Aorta (tissue), 5 donors: ENCODE measurements around the gene IMPDH1. TPM values are rescaled to one million over a fixed set of nuclear protein-coding genes. Genes with fewer than 3 reads are reported as not detected.

ENCODE experiments used
- ATAC-seq: fragments of 200-7000 bp; cut with Tn5 transposase; one replicate; pipeline ENCODE4 v1.9.1; 2022; ENCODE audit warnings: moderate library complexity; ENCODE audit not compliant: low FRiP score
- DNase-seq, 2 donors: peaks; one replicate each; pipeline ENCODE4 v3.0.0-alpha.2; 2020
- H3K27ac ChIP-seq, 2 donors: one replicate each; pipeline ENCODE4 v1.5.1; 2013; ENCODE audit warnings: low read length in 2 of 2, mild to moderate bottlenecking in 2 of 2, moderate library complexity in 2 of 2, control low read depth in 1 of 2, inconsistent platforms in 1 of 2, low read depth in 1 of 2
- H3K27me3 ChIP-seq, 2 donors: one replicate each; pipeline ENCODE4 v1.6.1; 2013; ENCODE audit warnings: control low read depth in 1 of 2, low read length in 1 of 2, mild to moderate bottlenecking in 1 of 2, moderate library complexity in 1 of 2; ENCODE audit not compliant: insufficient read depth in 2 of 2, control insufficient read depth in 1 of 2
- H3K36me3 ChIP-seq, 2 donors: one replicate each; pipeline ENCODE4 v1.6.1; 2013; ENCODE audit warnings: control low read depth in 1 of 2, low read length in 1 of 2, mild to moderate bottlenecking in 1 of 2; ENCODE audit not compliant: insufficient read depth in 2 of 2, control insufficient read depth in 1 of 2
- H3K4me1 ChIP-seq, 2 donors: one replicate each; pipeline ENCODE4 v1.6.1; 2013; ENCODE audit warnings: low read length in 2 of 2, control low read depth in 1 of 2, mild to moderate bottlenecking in 1 of 2, moderate library complexity in 1 of 2; ENCODE audit not compliant: insufficient read depth in 2 of 2, control insufficient read depth in 1 of 2
- H3K4me3 ChIP-seq, 2 donors: one replicate each; pipeline ENCODE4 v1.5.1; 2013; ENCODE audit warnings: low read length in 2 of 2, control low read depth in 1 of 2, mild to moderate bottlenecking in 1 of 2
- H3K9me3 ChIP-seq: one replicate; pipeline ENCODE4 v1.6.1; 2013; ENCODE audit warnings: mild to moderate bottlenecking, low read length; ENCODE audit not compliant: control insufficient read depth
- WGBS, 2 donors: extraction: QIAGEN DNeasy Blood & Tissue Kit; methylation state at CpG; one replicate each; pipeline ENCODE4 v1.1.7; 2013; 5-methylcytosine and 5-hydroxymethylcytosine counted together
- intact Hi-C, 2 donors: fragments of 100-400 bp; cut with DNase I; formaldehyde crosslinking; loops; one replicate each; pipeline versions ENCODE4 v1.14.2 to v1.15.0; 2022
- polyA plus RNA-seq, 2 donors: library from polyadenylated mRNA; stranded (reverse); fragments of 200-250 nt; gene quantifications; one replicate each; pipeline ENCODE4 v1.2.3, GENCODE V29; 2013
- total RNA-seq, 2 donors: library from RNA; stranded (reverse); fragmentation: NEBNext Ultra II Directional; extraction: Animal tissue kit (Norgen Biotek cat#: 25700); gene quantifications; one replicate each; pipeline ENCODE4 v1.2.1, GENCODE V29; 2021
- donor health status: healthy with polysubstance abuse.
- donor health status: Bipolar disorder and iron deficiency.
- donor health status: DM: no; HTN: no; CAD: no.
- donor health status: DM: no; HTN: no; CAD: no.
- donor health status: DM: yes; HTN: yes; CAD: no.

The IMPDH1 gene
- total and polyA plus RNA-seq, 4 donors, result 21.0 to 60.1 (median 40.8) TPM

DNA sequence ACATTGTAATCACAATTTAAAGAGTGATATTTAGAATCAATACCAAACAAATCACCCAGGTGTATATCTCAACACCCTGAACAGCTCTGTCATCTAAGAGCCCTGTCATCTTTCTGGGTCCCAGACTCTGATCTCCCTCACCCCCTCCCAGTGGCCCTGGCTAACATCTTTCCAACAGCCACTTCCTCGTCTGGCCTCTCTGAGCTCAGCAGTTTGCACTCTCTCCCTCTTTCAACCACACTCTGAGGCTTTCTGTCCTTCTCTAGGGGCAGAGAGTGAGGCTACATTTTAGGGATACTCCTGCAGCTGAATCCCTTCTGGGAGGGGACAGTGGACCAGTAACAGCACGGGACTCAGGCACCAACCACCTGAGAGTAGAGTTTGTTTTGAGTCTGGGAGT is 31.1 kb downstream of the IMPDH1 start:
- intact Hi-C loops, result no loop called here
- no peaks in the 10 kb centered on the region for H3K27me3 ChIP-seq
- ATAC-seq (no peak), DNase-seq (no peak)
- no peak overlapping the region for H3K27ac ChIP-seq
- WGBS, 2 donors, result 33 to 45% methylated on average over 2 of the region's 2 CpGs
- no peaks in the 10 kb centered on the region for H3K4me1 ChIP-seq
- no peak overlapping the region for H3K4me3 ChIP-seq
- no peaks in the 10 kb centered on the region for H3K36me3 ChIP-seq
- H3K9me3 ChIP-seq, result no peaks in the 10 kb centered on the region

DNA sequence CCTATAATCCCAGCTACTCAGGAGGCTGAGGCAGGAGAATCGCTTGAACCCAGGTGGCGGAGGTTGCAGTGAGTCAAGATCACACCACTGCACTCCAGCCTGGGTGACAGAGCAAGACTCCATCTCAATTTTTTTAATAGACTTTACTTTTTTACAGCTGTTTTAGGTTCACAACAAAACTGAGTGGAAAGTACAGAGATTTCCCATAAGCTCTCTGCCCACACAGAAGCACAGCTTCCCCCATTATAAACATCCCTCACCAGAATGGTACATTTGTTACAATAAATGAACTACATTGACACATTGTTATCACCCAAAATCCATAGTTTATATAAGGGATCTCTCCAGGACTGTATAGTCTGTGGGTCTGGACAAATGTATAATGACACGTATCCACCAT is 33.7 kb downstream of the IMPDH1 start:
- no peaks in the 10 kb centered on the region for H3K9me3 ChIP-seq
- intact Hi-C loops, result no loop called here
- ATAC-seq (no peak), DNase-seq (no peak)
- 95 to 96% methylated on average over 3 of the region's 3 CpGs for WGBS, 2 donors
- H3K4me3 ChIP-seq, result no peak overlapping the region
- no peaks in the 10 kb centered on the region for H3K36me3 ChIP-seq
- no peak overlapping the region for H3K27ac ChIP-seq
- no peaks in the 10 kb centered on the region for H3K27me3 ChIP-seq
- H3K4me1 ChIP-seq, result no peaks in the 10 kb centered on the region

DNA sequence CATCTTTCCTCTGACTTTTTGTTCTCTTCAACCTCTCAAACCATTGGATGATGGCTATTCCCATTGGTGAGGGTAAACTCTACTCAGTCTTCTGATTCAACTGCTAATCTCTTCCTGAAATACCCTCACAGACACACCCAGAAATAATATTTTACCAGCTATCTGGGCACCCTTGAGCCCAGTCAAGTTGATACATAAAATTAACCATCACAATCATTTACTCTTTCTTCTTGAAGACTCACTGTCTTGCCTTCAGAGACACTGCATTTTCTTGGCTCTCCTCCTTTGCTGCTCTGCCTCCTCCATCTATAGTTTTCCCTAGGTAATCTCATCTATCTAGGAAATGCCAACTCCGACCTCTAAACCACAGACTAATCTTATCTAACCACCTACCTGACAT is 35.7 kb downstream of the IMPDH1 start:
- Histone ChIP-seq H3K9me3 (no peaks in the 10 kb centered on the region), H3K4me3 (no peak overlapping the region), H3K36me3 (no peaks in the 10 kb centered on the region), H3K27me3 (no peaks in the 10 kb centered on the region), H3K27ac (no peak overlapping the region), H3K4me1 (no peaks in the 10 kb centered on the region)
- DNase-seq (no peak), ATAC-seq (no peak)
- 59 to 63% methylated on average over 1 of the region's 1 CpG for WGBS, 2 donors
- intact Hi-C loops, result no loop called here

DNA sequence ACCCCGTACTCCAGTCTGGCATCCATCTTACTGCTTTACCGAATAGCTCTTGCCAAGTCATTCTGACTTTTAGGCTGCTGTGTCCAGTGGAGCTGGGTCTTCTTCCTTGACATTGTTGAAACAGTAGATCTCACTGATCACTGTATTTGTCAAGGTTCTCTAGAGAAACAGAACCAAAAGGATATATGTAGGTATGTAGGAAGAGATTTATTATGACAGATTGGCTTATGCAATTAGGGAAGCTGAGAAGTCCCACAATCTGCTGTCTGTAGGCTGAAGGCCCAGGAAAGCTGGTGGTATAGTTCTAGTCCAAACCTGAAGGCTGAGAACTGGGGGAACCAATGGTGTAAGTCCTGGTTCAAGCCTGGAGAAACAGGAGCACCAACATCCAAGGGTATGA is 36.2 kb downstream of the IMPDH1 start:
- H3K27ac ChIP-seq, result no peak overlapping the region
- no peak overlapping the region for H3K4me3 ChIP-seq
- no peaks in the 10 kb centered on the region for H3K36me3 ChIP-seq
- 76 to 79% methylated on average over 2 of the region's 2 CpGs for WGBS, 2 donors
- H3K4me1 ChIP-seq, result no peaks in the 10 kb centered on the region
- H3K27me3 ChIP-seq, result no peaks in the 10 kb centered on the region
- intact Hi-C loops, result no loop called here
- no peaks in the 10 kb centered on the region for H3K9me3 ChIP-seq
- no peak for DNase-seq
- ATAC-seq, result no peak

DNA sequence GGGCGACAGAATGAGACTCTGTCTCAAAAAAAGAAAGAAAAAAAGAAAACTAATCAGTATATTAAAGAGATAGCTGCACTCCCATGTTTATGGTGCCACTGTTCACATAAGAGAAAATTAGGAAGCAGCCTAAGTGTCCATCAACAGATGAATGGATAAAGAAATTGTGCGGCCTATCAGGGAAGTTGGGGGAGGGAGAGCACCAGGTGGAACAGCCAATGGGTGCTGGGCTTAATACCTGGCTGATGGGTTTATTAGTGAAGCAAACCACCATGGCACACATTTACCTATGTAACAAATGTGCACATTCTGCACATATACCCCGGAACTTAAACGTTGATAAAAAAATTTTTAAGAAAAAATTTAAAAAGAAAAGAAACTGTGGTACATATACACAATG is 39.3 kb downstream of the IMPDH1 start:
- H3K27ac ChIP-seq, result no peak overlapping the region
- 90 to 93% methylated on average over 4 of the region's 4 CpGs for WGBS, 2 donors
- ATAC-seq (no peak), DNase-seq (no peak)
- no peak overlapping the region for H3K4me3 ChIP-seq
- no peaks in the 10 kb centered on the region for H3K27me3 ChIP-seq
- no peaks in the 10 kb centered on the region for H3K9me3 ChIP-seq
- no peaks in the 10 kb centered on the region for H3K4me1 ChIP-seq
- H3K36me3 ChIP-seq, result no peaks in the 10 kb centered on the region
- intact Hi-C loops, result no loop called here

DNA sequence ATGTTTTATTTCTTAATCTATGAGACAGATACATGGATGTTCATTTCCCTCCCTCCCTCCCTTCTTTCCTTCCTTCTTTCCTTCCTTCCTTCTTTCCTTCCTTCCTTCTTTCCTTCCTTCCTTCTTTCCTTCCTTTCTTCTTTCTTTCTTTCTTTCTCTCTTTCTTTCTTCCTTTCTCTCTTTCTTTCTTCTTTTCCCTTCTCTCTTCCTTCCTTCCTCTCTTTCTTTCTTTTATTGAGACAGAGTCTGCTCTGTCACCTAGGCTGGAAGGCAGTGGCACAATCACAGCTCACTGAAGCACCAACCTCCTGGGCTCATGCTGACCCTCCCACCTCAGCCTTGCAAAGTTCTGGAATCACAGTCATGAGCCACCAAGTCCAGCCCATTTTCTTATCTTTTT is 42.8 kb downstream of the IMPDH1 start:
- Histone ChIP-seq H3K27ac (no peak overlapping the region), H3K9me3 (no peaks in the 10 kb centered on the region), H3K4me1 (no peaks in the 10 kb centered on the region), H3K27me3 (peaks cover 0 to 2% of the 10 kb centered on the region in 2 donors), H3K4me3 (no peak overlapping the region), H3K36me3 (no peaks in the 10 kb centered on the region)
- no peak for ATAC-seq
- no peak for DNase-seq
- intact Hi-C loops, result no loop called here

DNA sequence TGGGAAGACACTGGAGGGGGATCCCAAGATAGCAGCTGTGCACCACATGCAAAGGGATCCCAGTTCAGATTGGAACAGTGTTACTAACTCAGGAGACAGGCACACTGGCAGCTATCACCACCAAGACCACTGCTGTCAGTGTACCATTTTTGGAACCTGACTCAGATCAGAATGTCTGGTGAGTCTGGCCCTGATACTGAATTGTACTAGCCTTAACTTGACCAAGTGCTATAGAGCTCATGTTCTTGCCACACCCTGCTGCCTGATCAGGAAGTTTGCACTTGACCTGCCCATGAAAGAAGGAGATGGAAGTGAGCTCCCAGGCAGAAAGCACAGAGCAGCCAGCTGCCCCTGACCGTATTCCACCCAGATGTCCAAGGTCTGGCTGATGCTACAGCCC is 43.5 kb downstream of the IMPDH1 start:
- no peak for ATAC-seq
- no peaks in the 10 kb centered on the region for H3K9me3 ChIP-seq
- intact Hi-C loops, result no loop called here
- H3K4me3 ChIP-seq, result no peak overlapping the region
- DNase-seq, result no peak
- H3K27me3 ChIP-seq, result peaks cover 0 to 2% of the 10 kb centered on the region in 2 donors
- no peaks in the 10 kb centered on the region for H3K4me1 ChIP-seq
- no peaks in the 10 kb centered on the region for H3K36me3 ChIP-seq
- 60 to 66% methylated on average over 1 of the region's 1 CpG for WGBS, 2 donors
- no peak overlapping the region for H3K27ac ChIP-seq

DNA sequence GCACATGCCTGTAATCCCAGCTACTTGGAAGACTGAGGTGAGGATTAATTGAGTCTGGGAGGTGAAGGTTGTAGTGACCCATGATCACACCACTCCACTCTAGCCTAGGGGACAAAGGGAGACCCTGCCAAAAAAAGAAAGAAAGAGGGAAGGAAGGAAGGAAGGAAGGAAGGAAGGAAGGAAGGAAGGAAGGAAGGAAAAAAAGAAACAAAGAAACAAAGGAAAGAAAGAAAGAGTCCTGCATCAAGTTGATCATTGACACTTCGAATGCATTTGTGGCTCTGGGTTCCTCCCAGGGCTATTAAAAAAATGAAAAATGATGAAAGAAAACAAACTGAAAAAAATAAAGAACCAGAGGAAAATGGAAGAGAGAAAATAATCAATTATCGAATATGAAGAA is 44.4 kb downstream of the IMPDH1 start:
- no peak for DNase-seq
- WGBS, 2 donors, result 92 to 94% methylated on average over 2 of the region's 2 CpGs
- no peak for ATAC-seq
- H3K36me3 ChIP-seq, result no peaks in the 10 kb centered on the region
- no peaks in the 10 kb centered on the region for H3K4me1 ChIP-seq
- H3K27ac ChIP-seq, result no peak overlapping the region
- no peak overlapping the region for H3K4me3 ChIP-seq
- intact Hi-C loops, result no loop called here
- H3K27me3 ChIP-seq, result peaks cover 0 to 2% of the 10 kb centered on the region in 2 donors
- H3K9me3 ChIP-seq, result no peaks in the 10 kb centered on the region

DNA sequence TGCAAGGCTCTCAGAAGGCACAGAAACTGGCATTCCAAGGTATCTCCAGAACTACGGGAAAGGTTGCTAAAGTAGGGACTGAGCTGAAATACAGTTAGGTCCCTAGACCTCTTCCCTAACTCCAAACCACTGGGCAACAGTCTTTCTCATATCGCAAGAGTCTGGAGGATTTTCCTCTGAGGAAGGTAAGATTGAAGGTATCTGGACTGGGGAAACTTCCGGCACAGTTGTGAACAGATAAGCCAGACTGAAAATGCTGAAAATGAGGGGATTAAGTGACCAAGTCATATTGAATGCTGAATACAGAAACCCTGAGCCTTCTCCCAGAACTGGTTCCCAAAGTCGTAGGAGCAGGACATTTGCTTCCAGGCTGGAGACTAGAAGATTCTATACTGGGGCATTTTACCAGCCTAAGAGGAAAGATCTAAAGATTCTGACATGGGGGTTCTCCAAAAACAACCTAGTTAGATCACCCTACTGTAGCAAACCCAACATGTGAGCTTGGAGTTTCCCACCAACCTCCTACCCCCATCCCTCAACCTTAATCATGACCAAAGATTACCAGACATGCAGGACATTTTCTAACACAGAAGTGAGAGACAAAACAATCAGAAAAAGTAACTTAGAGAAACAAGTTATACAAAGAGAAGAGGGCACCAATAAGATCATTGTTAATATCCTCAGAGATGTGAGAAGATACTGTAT is 45.5 kb downstream of the IMPDH1 start:
- Histone ChIP-seq H3K27me3 (peaks cover 0 to 2% of the 10 kb centered on the region in 2 donors), H3K4me1 (no peaks in the 10 kb centered on the region), H3K36me3 (no peaks in the 10 kb centered on the region), H3K9me3 (no peaks in the 10 kb centered on the region), H3K4me3 (no peak overlapping the region), H3K27ac (no peak overlapping the region)
- DNase-seq (no peak), ATAC-seq (no peak)
- 68 to 69% methylated on average over 4 of the region's 4 CpGs for WGBS, 2 donors
- intact Hi-C loops, result no loop called here
